WI38 (cell line): Measurements from ENCODE around the gene TAOK3.

Source experiments
- H3K4me3 ChIP-seq: 2 replicates; pipeline ENCODE4 v1.5.1; 2011; ENCODE audit warnings: low read depth, mild to moderate bottlenecking, control low read depth, low read length
- CTCF ChIP-seq: IDR thresholded peaks from 2 replicates; pipeline ENCODE4 v1.5.1; 2012; ENCODE audit warnings: low read depth, mild to moderate bottlenecking, control low read depth, low read length

Gene TAOK3

GRCh38 chr12:118371321-118372282, 1.1 kb downstream of the TAOK3 start:
- TF ChIP-seq CTCF = no peak
- peak overlapping the region; percentile 96 for H3K4me3 ChIP-seq

- no peak for TF ChIP-seq CTCF
- H3K4me3 ChIP-seq = peak overlapping the region; percentile 96
Observed at GRCh38 chr12:118370601-118371000, 2.1 kb downstream of the TAOK3 start.

GRCh38 chr12:118368821-118369220, 3.9 kb downstream of the TAOK3 start:
- no peak for TF ChIP-seq CTCF
- H3K4me3 ChIP-seq = no peak overlapping the region

GRCh38 chr12:118361889-118362288, 10.8 kb downstream of the TAOK3 start:
- H3K4me3 ChIP-seq = no peak overlapping the region
- TF ChIP-seq CTCF = no peak

GRCh38 chr12:118361092-118361404, 11.7 kb downstream of the TAOK3 start:
- no peak for TF ChIP-seq CTCF
- H3K4me3 ChIP-seq = no peak overlapping the region

GRCh38 chr12:118359541-118359915, 13.2 kb downstream of the TAOK3 start:
- TF ChIP-seq CTCF = no peak
- H3K4me3 ChIP-seq = no peak overlapping the region
